IMR-90 (cell line): ENCODE results near the gene NLGN3. TPM values are rescaled to one million over a fixed set of nuclear protein-coding genes. Genes with fewer than 3 reads are reported as not detected.

Experiments
- ATAC-seq: fragments of 200-7000 bp; cut with Tn5 transposase; 2 replicates; pipeline ENCODE4 v1.9.1; 2020; ENCODE audit warnings: low read depth, mild to moderate bottlenecking, moderate library complexity
- BruUV-seq: library from RNA; stranded (reverse); fragments of 400-500 nt; replicated peaks from 2 replicates; lab custom pipeline; 2021; lab: Mats Ljungman, UMichigan
- CTCF ChIA-PET: fragments of 300-600 bp; formaldehyde crosslinking; extraction: SDS; loops from one replicate; lab custom pipeline; 2021; ENCODE audit warnings: antibody characterized with exemption; lab: Yijun Ruan, JAX
- POLR2A ChIA-PET: fragments of 300-600 bp; sonication (Branson Sonifier 250); formaldehyde crosslinking; loops from one replicate; lab custom pipeline; 2022; ENCODE audit warnings: antibody characterized with exemption; ENCODE audit not compliant: unreplicated experiment; lab: Charles Lee
- DNase-seq: peaks from one replicate; pipeline ENCODE4 v3.0.0; 2013
- H2AFZ ChIP-seq: replicated peaks from 2 replicates; pipeline ENCODE3; 2013; ENCODE audit warnings: low read length, mild to moderate bottlenecking; ENCODE audit not compliant: poor library complexity
- H2AK5ac ChIP-seq: 2 replicates; pipeline ENCODE4 v1.6.1; 2013; ENCODE audit warnings: low read depth, low read length, inconsistent platforms
- H2AK9ac ChIP-seq: replicated peaks from 2 replicates; pipeline ENCODE3; 2013; ENCODE audit warnings: mild to moderate bottlenecking, low read depth, low read length, moderate library complexity; ENCODE audit not compliant: poor library complexity
- H2BK120ac ChIP-seq: 2 replicates; pipeline ENCODE4 v1.6.1; 2013; ENCODE audit warnings: low read depth, low read length, inconsistent platforms
- H2BK15ac ChIP-seq: 3 replicates; pipeline ENCODE4 v1.6.1; 2013; ENCODE audit warnings: low read depth, low read length, inconsistent platforms
- H2BK20ac ChIP-seq: 2 replicates; pipeline ENCODE4 v1.6.1; 2013; ENCODE audit warnings: low read depth, mild to moderate bottlenecking, inconsistent platforms, low read length, moderate library complexity
- H2BK5ac ChIP-seq: 2 replicates; pipeline ENCODE4 v1.6.1; 2013; ENCODE audit warnings: mild to moderate bottlenecking, low read depth, low read length, inconsistent platforms; ENCODE audit not compliant: poor library complexity, severe bottlenecking
- H3K14ac ChIP-seq: replicated peaks from 2 replicates; pipeline ENCODE4 v1.6.1; 2013; ENCODE audit warnings: low read depth, low read length, inconsistent platforms
- H3K18ac ChIP-seq: 2 replicates; pipeline ENCODE4 v1.6.1; 2013; ENCODE audit warnings: low read depth, low read length, control low read depth
- H3K23ac ChIP-seq: 2 replicates; pipeline ENCODE4 v1.6.1; 2013; ENCODE audit warnings: low read depth, low read length, inconsistent platforms
- H3K27ac ChIP-seq: 2 replicates; pipeline ENCODE4 v1.5.1; 2013; ENCODE audit warnings: mild to moderate bottlenecking, control low read depth, low read length; ENCODE audit not compliant: insufficient read depth
- H3K27me3 ChIP-seq: 2 replicates; pipeline ENCODE4 v1.6.1; 2013; ENCODE audit warnings: low read length; ENCODE audit not compliant: control insufficient read depth, insufficient read depth
- H3K36me3 ChIP-seq: 2 replicates; pipeline ENCODE4 v1.6.1; 2013; ENCODE audit warnings: low read length, mixed read lengths; ENCODE audit not compliant: control insufficient read depth, insufficient read depth
- H3K4ac ChIP-seq: 2 replicates; pipeline ENCODE4 v1.6.1; 2013; ENCODE audit warnings: low read depth, low read length, inconsistent platforms
- H3K4me1 ChIP-seq: 2 replicates; pipeline ENCODE4 v1.6.1; 2013; ENCODE audit warnings: low read length, mixed read lengths; ENCODE audit not compliant: control insufficient read depth, insufficient read depth
- H3K4me2 ChIP-seq: 2 replicates; pipeline ENCODE4 v1.6.1; 2013; ENCODE audit warnings: low read depth, mild to moderate bottlenecking, control low read depth, low read length, moderate library complexity
- H3K4me3 ChIP-seq: 2 replicates; pipeline ENCODE4 v1.5.1; 2013; ENCODE audit warnings: low read depth, mild to moderate bottlenecking, control low read depth, low read length, moderate library complexity; ENCODE audit not compliant: insufficient read depth
- H3K56ac ChIP-seq: 2 replicates; pipeline ENCODE4 v1.6.1; 2013; ENCODE audit warnings: low read length, inconsistent platforms; ENCODE audit not compliant: insufficient read depth; ENCODE audit errors: extremely low read depth
- H3K79me1 ChIP-seq, 2 experiments: 2 replicates each; pipeline ENCODE4 v1.6.1; 2013; ENCODE audit warnings: low read length in 2 of 2, inconsistent platforms in 1 of 2, low read depth in 1 of 2
- H3K9ac ChIP-seq: 2 replicates; pipeline ENCODE4 v1.6.1; 2013; ENCODE audit warnings: low read depth, low read length, control low read depth
- H3K9me1 ChIP-seq: 2 replicates; pipeline ENCODE4 v1.6.1; 2013; ENCODE audit warnings: low read length, inconsistent platforms; ENCODE audit not compliant: insufficient read depth
- H3K9me3 ChIP-seq: 2 replicates; pipeline ENCODE4 v1.6.1; 2013; ENCODE audit warnings: low read length; ENCODE audit not compliant: control insufficient read depth, insufficient read depth
- H4K20me1 ChIP-seq: 2 replicates; pipeline ENCODE4 v1.6.1; 2013; ENCODE audit warnings: low read length, inconsistent platforms; ENCODE audit not compliant: insufficient read depth
- H4K5ac ChIP-seq: 2 replicates; pipeline ENCODE4 v1.6.1; 2013; ENCODE audit warnings: mild to moderate bottlenecking, low read depth, low read length, control low read depth
- H4K8ac ChIP-seq, 2 experiments: 2 replicates each; pipeline ENCODE4 v1.6.1; 2013; ENCODE audit warnings: low read depth in 2 of 2, low read length in 2 of 2, control low read depth in 1 of 2, inconsistent platforms in 1 of 2
- H4K91ac ChIP-seq: 2 replicates; pipeline ENCODE4 v1.6.1; 2013; ENCODE audit warnings: low read depth, low read length, inconsistent platforms; ENCODE audit not compliant: insufficient read depth
- BHLHE40 ChIP-seq: fragments of 150-350 bp; IDR thresholded peaks from 2 replicates; pipeline ENCODE4 v1.6.1; 2016; ENCODE audit warnings: mild to moderate bottlenecking, low read depth, low read length
- CEBPB ChIP-seq: IDR thresholded peaks from 2 replicates; pipeline ENCODE4 v1.6.1; 2012; ENCODE audit warnings: low read depth, low read length, improper control_type of control experiment
- CHD1 ChIP-seq: IDR thresholded peaks from 2 replicates; pipeline ENCODE4 v1.6.1; 2012; ENCODE audit warnings: low read depth, low read length, improper control_type of control experiment
- CTCF ChIP-seq: conservative IDR thresholded peaks from 2 replicates; pipeline ENCODE4 v1.5.1; 2012; ENCODE audit warnings: mild to moderate bottlenecking, low read depth, low read length, improper control_type of control experiment
- FOS ChIP-seq: fragments of 150-350 bp; IDR thresholded peaks from 2 replicates; pipeline ENCODE4 v1.6.1; 2016; ENCODE audit warnings: low read depth, low read length
- MAFK ChIP-seq: IDR thresholded peaks from 2 replicates; pipeline ENCODE4 v1.6.1; 2012; ENCODE audit warnings: low read depth, low read length, improper control_type of control experiment
- MXI1 ChIP-seq: IDR thresholded peaks from 2 replicates; pipeline ENCODE4 v1.6.1; 2012; ENCODE audit warnings: low read depth, mild to moderate bottlenecking, low read length, moderate library complexity, borderline replicate concordance
- NFE2L2 ChIP-seq: fragments of 150-350 bp; IDR thresholded peaks from 2 replicates; pipeline ENCODE4 v1.6.1; 2016; ENCODE audit warnings: low read depth, mild to moderate bottlenecking, low read length
- POLR2A ChIP-seq: IDR thresholded peaks from 2 replicates; pipeline ENCODE4 v1.6.1; 2012; ENCODE audit warnings: mild to moderate bottlenecking, low read depth, low read length
- RAD21 ChIP-seq: IDR thresholded peaks from 2 replicates; pipeline ENCODE4 v1.6.1; 2012; ENCODE audit warnings: low read length, improper control_type of control experiment
- RCOR1 ChIP-seq: IDR thresholded peaks from 2 replicates; pipeline ENCODE4 v1.6.1; 2012; ENCODE audit warnings: mild to moderate bottlenecking, low read length, improper control_type of control experiment; ENCODE audit not compliant: insufficient replicate concordance
- USF2 ChIP-seq: fragments of 150-350 bp; IDR thresholded peaks from 2 replicates; pipeline ENCODE4 v1.6.1; 2017; ENCODE audit warnings: mild to moderate bottlenecking, antibody characterized with exemption, low read length, low read depth
- WGBS, 2 experiments: methylation state at CpG; one replicate each; pipeline versions ENCODE4 v1.1.5 to v1.1.7; 2013; ENCODE audit warnings: missing lambda C conversion rate in 2 of 2; ENCODE audit not compliant: insufficient read length in 1 of 2; ENCODE audit errors: extremely low coverage in 2 of 2; 5-methylcytosine and 5-hydroxymethylcytosine counted together
- dilution Hi-C: fragments of 300-500 bp; cut with HindIII; formaldehyde crosslinking; loops from one replicate; pipeline ENCODE4 v1.14.3; 2018; ENCODE audit warnings: low sequenced_read_pairs; ENCODE audit not compliant: unreplicated experiment
- in situ Hi-C: fragments of 300-500 bp; cut with MboI; formaldehyde crosslinking; loops from 3 replicates; pipeline ENCODE4 v1.14.3; 2019; ENCODE audit warnings: low sequenced_read_pairs, inconsistent platforms, mixed read lengths
- intact Hi-C: fragments of 100-400 bp; cut with micrococcal nuclease; formaldehyde crosslinking; loops from 2 replicates; pipeline ENCODE4 v1.10.0; 2022
- polyA plus RNA-seq, 3 experiments: library from polyadenylated mRNA; depleted of rRNA; stranded (reverse); fragments of >200 nt; gene quantifications; 2 replicates each; pipeline ENCODE4 v1.2.3, GENCODE V29; 2012; ENCODE audit warnings: low replicate concordance in 1 of 3
- total RNA-seq: library from RNA; depleted of rRNA; stranded (reverse); fragments of >200 nt; gene quantifications from 2 replicates; pipeline ENCODE4 v1.2.3, GENCODE V29; 2012

NLGN3 gene
- total and polyA plus RNA-seq, 2 of the 4 experiments (the other 2 are of a cell fraction) = 0.18 to 0.39 TPM

GRCh38 chrX:71154196-71154595 lies 9.6 kb downstream of the NLGN3 start:
- no peak overlapping the region for H2AK5ac ChIP-seq
- 70% methylated on average over 2 of the region's 7 CpGs; no CpG with 5 or more reads in 1 of the 2 experiments for WGBS, 2 experiments
- H2BK15ac ChIP-seq = no peak overlapping the region
- H4K8ac ChIP-seq = no peak overlapping the region
- no peak overlapping the region for H3K9ac ChIP-seq
- H3K56ac ChIP-seq = no peak overlapping the region
- no peak overlapping the region for H4K91ac ChIP-seq
- H2AK9ac ChIP-seq = no peak overlapping the region
- H3K23ac ChIP-seq = no peak overlapping the region
- CTCF ChIA-PET = no interaction called here
- H3K4me1 ChIP-seq = no peaks in the 10 kb centered on the region
- no peak for ATAC-seq
- H3K36me3 ChIP-seq = no peaks in the 10 kb centered on the region
- no peaks in the 10 kb centered on the region for H3K79me1 ChIP-seq
- no peak overlapping the region for H2BK5ac ChIP-seq
- no peak overlapping the region for H3K4me2 ChIP-seq
- H3K18ac ChIP-seq = no peak overlapping the region
- in situ Hi-C loops = no loop called here
- no peaks in the 10 kb centered on the region for H3K9me3 ChIP-seq
- H3K27me3 ChIP-seq = peaks cover 10% of the 10 kb centered on the region; the same call in 1 of the 2 replicates
- H2AFZ ChIP-seq = no peak overlapping the region
- H3K4me3 ChIP-seq = no peak overlapping the region
- no peak overlapping the region for H3K27ac ChIP-seq
- H2BK120ac ChIP-seq = no peak overlapping the region
- TF ChIP-seq NFE2L2 (no peak), BHLHE40 (no peak), RCOR1 (no peak), MXI1 (no peak), RAD21 (no peak), MAFK (no peak), CHD1 (no peak), USF2 (no peak), CEBPB (no peak), POLR2A (no peak), CTCF (no peak), FOS (no peak)
- POLR2A ChIA-PET = no interaction called here
- no peaks in the 10 kb centered on the region for H3K9me1 ChIP-seq
- H3K14ac ChIP-seq = no peak overlapping the region
- dilution Hi-C loops = no loop called here
- no peak overlapping the region for H3K4ac ChIP-seq
- no peak for DNase-seq
- intact Hi-C loops = no loop called here
- no TSS peak for BruUV-seq
- H4K20me1 ChIP-seq = no peaks in the 10 kb centered on the region
- H4K5ac ChIP-seq = no peak overlapping the region
- no peak overlapping the region for H2BK20ac ChIP-seq
